ENCODE data around the gene FAM174C. TPM values are rescaled to one million over a fixed set of nuclear protein-coding genes. Genes with fewer than 3 reads are reported as not detected.

FAM174C gene
- total and polyA plus RNA-seq, 2 donors: 4.9 to 55.9 TPM

GRCh38 chr19:1266129-1266915, 9.0 kb upstream of the FAM174C start:
- 2% methylated on average over 84 of the region's 84 CpGs for WGBS
- peak overlapping the region; percentile 33 for H3K4me3 ChIP-seq (ENCODE audit: low read depth, low read length)
- peak overlapping the region; percentile 68 for H3K27ac ChIP-seq (ENCODE audit: low read depth)
- no peaks in the 10 kb centered on the region for H3K36me3 ChIP-seq (ENCODE audit: insufficient read depth)
- DNase-seq (ENCODE audit: extremely low spot score): no peak
- H3K4me1 ChIP-seq (ENCODE audit: insufficient read depth): no peaks in the 10 kb centered on the region

- DNase-seq (ENCODE audit: extremely low spot score): no peak
- peak overlapping the region; percentile 68 for H3K27ac ChIP-seq (ENCODE audit: low read depth)
- under 1% methylated on average over 59 of the region's 59 CpGs for WGBS
- H3K36me3 ChIP-seq (ENCODE audit: insufficient read depth): no peaks in the 10 kb centered on the region
- H3K4me1 ChIP-seq (ENCODE audit: insufficient read depth): no peaks in the 10 kb centered on the region
- peak overlapping the region; percentile 33 for H3K4me3 ChIP-seq (ENCODE audit: low read depth, low read length)
Measured at GRCh38 chr19:1266916-1267476, 8.3 kb upstream of the FAM174C start.

GRCh38 chr19:1267477-1268225, 7.7 kb upstream of the FAM174C start:
- Histone ChIP-seq H3K27ac (ENCODE audit: low read depth) (no peak overlapping the region), H3K4me3 (ENCODE audit: low read depth, low read length) (no peak overlapping the region)

GRCh38 chr19:1268226-1269064, 6.9 kb upstream of the FAM174C start:
- no peaks in the 10 kb centered on the region for H3K4me1 ChIP-seq (ENCODE audit: insufficient read depth)
- no peak overlapping the region for H3K4me3 ChIP-seq (ENCODE audit: low read depth, low read length)
- H3K36me3 ChIP-seq (ENCODE audit: insufficient read depth): peaks cover 3% of the 10 kb centered on the region
- WGBS: 47% methylated on average over 40 of the region's 40 CpGs
- no peak for DNase-seq (ENCODE audit: extremely low spot score)
- H3K27ac ChIP-seq (ENCODE audit: low read depth): peak overlapping the region; percentile 4

More at GRCh38 chr19:1267477-1268225, 7.7 kb upstream of the FAM174C start:
- no peak for DNase-seq (ENCODE audit: extremely low spot score)
- Histone ChIP-seq H3K36me3 (ENCODE audit: insufficient read depth) (no peaks in the 10 kb centered on the region), H3K4me1 (ENCODE audit: insufficient read depth) (no peaks in the 10 kb centered on the region)
- 31% methylated on average over 35 of the region's 35 CpGs for WGBS

- Histone ChIP-seq H3K36me3 (ENCODE audit: insufficient read depth) (peaks cover 4% of the 10 kb centered on the region), H3K4me3 (ENCODE audit: low read depth, low read length) (peak within 1 kb of the TSS; percentile 77), H3K4me1 (ENCODE audit: insufficient read depth) (no peaks in the 10 kb centered on the region), H3K27ac (ENCODE audit: low read depth) (peak within 1 kb of the TSS; percentile 100)
- under 1% methylated on average over 50 of the region's 50 CpGs for WGBS
- DNase-seq (ENCODE audit: extremely low spot score): peak; percentile 96
Measured at GRCh38 chr19:1269065-1269477, 6.3 kb upstream of the FAM174C start, which contains the start of gene CIRBP. Gene CIRBP (plus strand): TSS chr19:1269332. CDS start chr19:1270934, 1,602 bp downstream.

- Histone ChIP-seq H3K4me3 (ENCODE audit: low read depth, low read length) (peak overlapping the region; percentile 77), H3K4me1 (ENCODE audit: insufficient read depth) (no peaks in the 10 kb centered on the region), H3K27ac (ENCODE audit: low read depth) (peak overlapping the region; percentile 100), H3K36me3 (ENCODE audit: insufficient read depth) (peaks cover 5% of the 10 kb centered on the region)
- no peak for DNase-seq (ENCODE audit: extremely low spot score)
- under 1% methylated on average over 64 of the region's 64 CpGs for WGBS
Measured at GRCh38 chr19:1269478-1270212, 5.7 kb upstream of the FAM174C start.

- WGBS: 29% methylated on average over 8 of the region's 8 CpGs
- Histone ChIP-seq H3K27ac (ENCODE audit: low read depth) (peak overlapping the region; percentile 100), H3K4me3 (ENCODE audit: low read depth, low read length) (peak overlapping the region; percentile 77), H3K4me1 (ENCODE audit: insufficient read depth) (no peaks in the 10 kb centered on the region), H3K36me3 (ENCODE audit: insufficient read depth) (peaks cover 5% of the 10 kb centered on the region)
- no peak for DNase-seq (ENCODE audit: extremely low spot score)
Measured at GRCh38 chr19:1270213-1270853, 5.0 kb upstream of the FAM174C start.

- Histone ChIP-seq H3K4me3 (ENCODE audit: low read depth, low read length) (peak overlapping the region; percentile 6), H3K4me1 (ENCODE audit: insufficient read depth) (no peaks in the 10 kb centered on the region), H3K36me3 (ENCODE audit: insufficient read depth) (peaks cover 5% of the 10 kb centered on the region), H3K27ac (ENCODE audit: low read depth) (no peak overlapping the region)
- 64% methylated on average over 26 of the region's 26 CpGs for WGBS
- DNase-seq (ENCODE audit: extremely low spot score): no peak
Measured at GRCh38 chr19:1270854-1271527, 4.3 kb upstream of the FAM174C start.

GRCh38 chr19:1271528-1272422, 3.6 kb upstream of the FAM174C start:
- H3K27ac ChIP-seq (ENCODE audit: low read depth): no peak overlapping the region
- no peak overlapping the region for H3K4me3 ChIP-seq (ENCODE audit: low read depth, low read length)
- no peak for DNase-seq (ENCODE audit: extremely low spot score)
- peaks cover 5% of the 10 kb centered on the region for H3K36me3 ChIP-seq (ENCODE audit: insufficient read depth)
- H3K4me1 ChIP-seq (ENCODE audit: insufficient read depth): no peaks in the 10 kb centered on the region
- WGBS: 72% methylated on average over 37 of the region's 37 CpGs

- H3K36me3 ChIP-seq (ENCODE audit: insufficient read depth): peaks cover 5% of the 10 kb centered on the region
- 69% methylated on average over 33 of the region's 33 CpGs for WGBS
Measured at GRCh38 chr19:1272423-1273262, 2.7 kb upstream of the FAM174C start.

More at GRCh38 chr19:1272423-1273262, 2.7 kb upstream of the FAM174C start:
- no peak overlapping the region for H3K27ac ChIP-seq (ENCODE audit: low read depth)
- H3K4me3 ChIP-seq (ENCODE audit: low read depth, low read length): no peak overlapping the region
- no peak for DNase-seq (ENCODE audit: extremely low spot score)
- no peaks in the 10 kb centered on the region for H3K4me1 ChIP-seq (ENCODE audit: insufficient read depth)

All from urinary bladder (tissue), 4 donors.